Neuronal stem cell (in vitro differentiated cells): ENCODE measurements around the gene CATSPER3.
A peak's percentile ranks its signal among the peaks of the same experiment; 100 is the strongest.

Experiments used
- DNase-seq: peaks from one replicate; pipeline ENCODE4 v3.0.0-alpha.2; 2013; ENCODE audit warnings: low spot score
- H2AFZ ChIP-seq: one replicate; pipeline ENCODE4 v1.6.1; 2013; ENCODE audit warnings: mild to moderate bottlenecking, low read length, inconsistent platforms
- H2AK5ac ChIP-seq: 2 replicates; pipeline ENCODE4 v1.6.1; 2013; ENCODE audit warnings: low read depth, mild to moderate bottlenecking, inconsistent platforms, low read length, moderate library complexity, mixed read lengths
- H2BK120ac ChIP-seq: 2 replicates; pipeline ENCODE4 v1.6.1; 2013; ENCODE audit warnings: low read depth, mild to moderate bottlenecking, inconsistent platforms, low read length, moderate library complexity, mixed read lengths
- H2BK12ac ChIP-seq: one replicate; pipeline ENCODE4 v1.6.1; 2013; ENCODE audit warnings: low read length, inconsistent platforms
- H2BK15ac ChIP-seq: 2 replicates; pipeline ENCODE4 v1.6.1; 2013; ENCODE audit warnings: mild to moderate bottlenecking, low read length, inconsistent platforms, mixed read lengths
- H2BK5ac ChIP-seq: one replicate; pipeline ENCODE4 v1.6.1; 2013; ENCODE audit warnings: inconsistent platforms, mild to moderate bottlenecking, low read length, moderate library complexity
- H3K14ac ChIP-seq: one replicate; pipeline ENCODE4 v1.6.1; 2013; ENCODE audit warnings: low read length, inconsistent platforms
- H3K18ac ChIP-seq: 2 replicates; pipeline ENCODE4 v1.6.1; 2013; ENCODE audit warnings: low read length, inconsistent platforms
- H3K23ac ChIP-seq: 2 replicates; pipeline ENCODE4 v1.6.1; 2013; ENCODE audit warnings: low read depth, mild to moderate bottlenecking, mixed read lengths, low read length, inconsistent platforms; ENCODE audit not compliant: poor library complexity
- H3K27ac ChIP-seq: replicated peaks from 3 replicates; pipeline ENCODE4 v1.5.1; 2013; ENCODE audit warnings: low read length, inconsistent platforms
- H3K27me3 ChIP-seq, 3 experiments: 2 replicates each; pipeline ENCODE4 v1.6.1; 2013; ENCODE audit warnings: low read length in 3 of 3, mild to moderate bottlenecking in 2 of 3, inconsistent platforms in 1 of 3, low read depth in 1 of 3, mixed read lengths in 1 of 3, moderate library complexity in 1 of 3; ENCODE audit not compliant: control insufficient read depth in 3 of 3, insufficient read depth in 3 of 3
- H3K36me3 ChIP-seq, 2 donors: replicated peaks in 1 of 2; 2 replicates each; pipeline ENCODE4 v1.6.1; 2013; ENCODE audit warnings: low read length in 2 of 2; ENCODE audit not compliant: control insufficient read depth in 2 of 2, insufficient read depth in 2 of 2
- H3K4ac ChIP-seq: 2 replicates; pipeline ENCODE4 v1.6.1; 2013; ENCODE audit warnings: inconsistent platforms, mild to moderate bottlenecking, low read length, moderate library complexity
- H3K4me1 ChIP-seq, 2 donors: 1 replicate in 1 of 2; 2 replicates in 1 of 2; pipeline ENCODE4 v1.6.1; 2013; ENCODE audit warnings: low read length in 2 of 2, low read depth in 1 of 2; ENCODE audit not compliant: control insufficient read depth in 2 of 2, insufficient read depth in 1 of 2
- H3K4me2 ChIP-seq: one replicate; pipeline ENCODE4 v1.6.1; 2013; ENCODE audit warnings: mild to moderate bottlenecking, low read length, inconsistent platforms; ENCODE audit not compliant: insufficient read depth, poor library complexity, severe bottlenecking
- H3K4me3 ChIP-seq, 2 donors: 2 replicates each; pipeline ENCODE4 v1.5.1; 2013; ENCODE audit warnings: low read length in 2 of 2, mild to moderate bottlenecking in 2 of 2, inconsistent platforms in 1 of 2, moderate library complexity in 1 of 2
- H3K79me1 ChIP-seq: one replicate; pipeline ENCODE4 v1.6.1; 2013; ENCODE audit warnings: low read depth, mild to moderate bottlenecking, inconsistent platforms, low read length, moderate library complexity
- H3K9ac ChIP-seq: one replicate; pipeline ENCODE4 v1.6.1; 2013; ENCODE audit warnings: mild to moderate bottlenecking, low read depth, low read length, inconsistent platforms; ENCODE audit not compliant: poor library complexity
- H3K9me3 ChIP-seq, 2 donors: replicated peaks in 1 of 2; 2 replicates each; pipeline versions ENCODE3 to v1.6.1; 2013; ENCODE audit warnings: low read length in 2 of 2, mild to moderate bottlenecking in 2 of 2, inconsistent platforms in 1 of 2, low read depth in 1 of 2, mixed read lengths in 1 of 2, moderate library complexity in 1 of 2; ENCODE audit not compliant: control insufficient read depth in 2 of 2, insufficient read depth in 1 of 2
- H4K8ac ChIP-seq: one replicate; pipeline ENCODE4 v1.6.1; 2013; ENCODE audit warnings: low read depth, mild to moderate bottlenecking, inconsistent platforms, low read length, moderate library complexity
- H4K91ac ChIP-seq: one replicate; pipeline ENCODE4 v1.6.1; 2013; ENCODE audit warnings: low read length, low read depth, mild to moderate bottlenecking, inconsistent platforms; ENCODE audit not compliant: poor library complexity
- WGBS, 2 donors: extraction: QIAGEN DNeasy Blood & Tissue Kit; methylation state at CpG; one replicate each; pipeline ENCODE4 v1.1.7; 2013; ENCODE audit warnings: missing lambda C conversion rate in 2 of 2, mixed read lengths in 1 of 2; ENCODE audit not compliant: insufficient read length in 2 of 2, insufficient replicate concordance in 1 of 2; ENCODE audit errors: extremely low coverage in 2 of 2; 5-methylcytosine and 5-hydroxymethylcytosine counted together

CATSPER3 gene

GRCh38 chr5:134963098-134963497, 4.6 kb upstream of the CATSPER3 start:
- Histone ChIP-seq H4K91ac (peak overlapping the region; percentile 72), H2AK5ac (no peak overlapping the region), H3K9me3 (no peaks in the 10 kb centered on the region), H3K4me1 (peaks cover 4% of the 10 kb centered on the region in 2 donors), H3K18ac (peak overlapping the region; percentile 71), H3K36me3 (peaks cover 0 to 22% of the 10 kb centered on the region in 2 donors), H3K4ac (no peak overlapping the region), H2BK120ac (no peak overlapping the region), H3K27me3 (no peaks in the 10 kb centered on the region), H3K4me2 (no peak overlapping the region), H3K27ac (no peak overlapping the region), H2BK15ac (no peak overlapping the region), H3K4me3 (no peak overlapping the region), H2AFZ (no peak overlapping the region), H4K8ac (no peak overlapping the region), H2BK12ac (no peak overlapping the region), H3K9ac (no peak overlapping the region), H3K79me1 (no peaks in the 10 kb centered on the region), H3K23ac (no peak overlapping the region), H3K14ac (no peak overlapping the region), H2BK5ac (peak overlapping the region; percentile 35)
- DNase-seq = no peak

- no peak overlapping the region for H3K4me3 ChIP-seq
- no CpG with 5 or more reads among the region's 12 CpGs for WGBS, 2 donors
These were observed 3.1 kb upstream of the CATSPER3 start for GRCh38 chr5:134964359-134965270.

GRCh38 chr5:134965271-134965825, 2.4 kb upstream of the CATSPER3 start:
- H3K9ac ChIP-seq = no peak overlapping the region
- H3K4ac ChIP-seq = no peak overlapping the region
- no peak overlapping the region for H3K27ac ChIP-seq
- no peak overlapping the region for H2AFZ ChIP-seq
- H3K4me2 ChIP-seq = no peak overlapping the region
- H3K27me3 ChIP-seq = no peaks in the 10 kb centered on the region
- H2BK5ac ChIP-seq = no peak overlapping the region
- no peak overlapping the region for H4K91ac ChIP-seq
- no peak overlapping the region for H3K18ac ChIP-seq
- H3K9me3 ChIP-seq = no peaks in the 10 kb centered on the region
- no peak overlapping the region for H2BK120ac ChIP-seq
- no peak overlapping the region for H3K14ac ChIP-seq
- H3K79me1 ChIP-seq = no peaks in the 10 kb centered on the region
- no peak overlapping the region for H2BK12ac ChIP-seq
- H3K4me3 ChIP-seq = no peak overlapping the region
- H2AK5ac ChIP-seq = no peak overlapping the region
- DNase-seq = no peak
- no CpG with 5 or more reads among the region's 3 CpGs for WGBS, 2 donors
- H4K8ac ChIP-seq = no peak overlapping the region
- H3K36me3 ChIP-seq = peaks cover 0 to 20% of the 10 kb centered on the region in 2 donors
- H2BK15ac ChIP-seq = no peak overlapping the region
- H3K23ac ChIP-seq = no peak overlapping the region
- no peaks in the 10 kb centered on the region for H3K4me1 ChIP-seq

More at GRCh38 chr5:134964359-134965270, 3.1 kb upstream of the CATSPER3 start:
- H3K27me3 ChIP-seq = no peaks in the 10 kb centered on the region
- no peak overlapping the region for H2BK15ac ChIP-seq
- no peak for DNase-seq
- H4K91ac ChIP-seq = no peak overlapping the region
- H3K36me3 ChIP-seq = peaks cover 0 to 22% of the 10 kb centered on the region in 2 donors
- H2BK120ac ChIP-seq = no peak overlapping the region
- H3K79me1 ChIP-seq = no peaks in the 10 kb centered on the region
- H3K9me3 ChIP-seq = no peaks in the 10 kb centered on the region
- H3K4ac ChIP-seq = no peak overlapping the region
- no peak overlapping the region for H3K27ac ChIP-seq
- no peak overlapping the region for H2BK12ac ChIP-seq
- H3K23ac ChIP-seq = no peak overlapping the region
- H3K4me1 ChIP-seq = no peaks in the 10 kb centered on the region
- no peak overlapping the region for H4K8ac ChIP-seq
- H2BK5ac ChIP-seq = no peak overlapping the region
- no peak overlapping the region for H3K4me2 ChIP-seq
- no peak overlapping the region for H2AFZ ChIP-seq
- no peak overlapping the region for H3K18ac ChIP-seq
- no peak overlapping the region for H2AK5ac ChIP-seq
- H3K14ac ChIP-seq = no peak overlapping the region
- H3K9ac ChIP-seq = no peak overlapping the region

- no peak overlapping the region for H3K23ac ChIP-seq
- H2AFZ ChIP-seq = no peak overlapping the region
- no peaks in the 10 kb centered on the region for H3K27me3 ChIP-seq
- H3K36me3 ChIP-seq = no peaks in the 10 kb centered on the region
- WGBS, 2 donors = no CpG with 5 or more reads among the region's 3 CpGs
- H2BK12ac ChIP-seq = no peak overlapping the region
- no peak overlapping the region for H3K4ac ChIP-seq
- no peak overlapping the region for H4K8ac ChIP-seq
- H3K9ac ChIP-seq = no peak overlapping the region
- no peak overlapping the region for H2BK15ac ChIP-seq
- no peaks in the 10 kb centered on the region for H3K4me1 ChIP-seq
- H2AK5ac ChIP-seq = no peak overlapping the region
- H2BK120ac ChIP-seq = no peak overlapping the region
- H3K9me3 ChIP-seq = no peaks in the 10 kb centered on the region
- H3K4me2 ChIP-seq = no peak overlapping the region
- H4K91ac ChIP-seq = no peak overlapping the region
- no peak overlapping the region for H3K18ac ChIP-seq
- H3K14ac ChIP-seq = no peak overlapping the region
- no peak overlapping the region for H3K4me3 ChIP-seq
- no peak overlapping the region for H3K27ac ChIP-seq
- no peak overlapping the region for H2BK5ac ChIP-seq
- H3K79me1 ChIP-seq = no peaks in the 10 kb centered on the region
- no peak for DNase-seq
These were observed 348 bp downstream of the CATSPER3 start for GRCh38 chr5:134968055-134968454.
